D341Med (cell line): ENCODE measurements around the gene TBATA.

ENCODE experiments used
- DNase-seq: peaks from one replicate; pipeline ENCODE4 v3.0.0; 2012; ENCODE audit warnings: low spot score

The TBATA gene

GRCh38 chr10:70761727-70762350 is 23.3 kb downstream of the TBATA start:
- DNase-seq, result no peak

- DNase-seq, result no peak
Measured at GRCh38 chr10:70761031-70761601, 24.1 kb downstream of the TBATA start.

- no peak for DNase-seq
Measured at GRCh38 chr10:70760271-70760787, 24.8 kb downstream of the TBATA start.

GRCh38 chr10:70759781-70760180 is 25.4 kb downstream of the TBATA start:
- DNase-seq, result no peak

GRCh38 chr10:70758757-70759514 is 26.2 kb downstream of the TBATA start:
- DNase-seq, result peak; percentile 66

GRCh38 chr10:70757856-70758255 is 27.3 kb downstream of the TBATA start:
- DNase-seq, result no peak

- no peak for DNase-seq
Measured at GRCh38 chr10:70756700-70757360, 28.3 kb downstream of the TBATA start.

GRCh38 chr10:70753841-70754621 is 31.1 kb downstream of the TBATA start:
- no peak for DNase-seq

- DNase-seq, result no peak
Measured at GRCh38 chr10:70753026-70753663, 32.0 kb downstream of the TBATA start.

GRCh38 chr10:70752571-70752970 is 32.6 kb downstream of the TBATA start:
- DNase-seq, result no peak

- DNase-seq, result no peak
Measured at GRCh38 chr10:70751991-70752390, 33.2 kb downstream of the TBATA start.

GRCh38 chr10:70751356-70751755 is 33.8 kb downstream of the TBATA start:
- DNase-seq, result no peak

GRCh38 chr10:70750156-70750703 is 34.9 kb downstream of the TBATA start:
- no peak for DNase-seq

- DNase-seq, result no peak
Measured at GRCh38 chr10:70749756-70750155, 35.4 kb downstream of the TBATA start.

- DNase-seq, result no peak
Measured at GRCh38 chr10:70748801-70749573, 36.2 kb downstream of the TBATA start.

GRCh38 chr10:70748305-70748704 is 36.9 kb downstream of the TBATA start:
- no peak for DNase-seq

GRCh38 chr10:70747192-70747965 is 37.8 kb downstream of the TBATA start:
- no peak for DNase-seq

- no peak for DNase-seq
Measured at GRCh38 chr10:70745555-70745954, 39.6 kb downstream of the TBATA start.

GRCh38 chr10:70744617-70745143 is 40.5 kb downstream of the TBATA start:
- no peak for DNase-seq
